Myometrial cell (primary cell): ENCODE measurements around the gene OCSTAMP. TPM values are rescaled to one million over a fixed set of nuclear protein-coding genes. Genes with fewer than 3 reads are reported as not detected.

Source experiments
- total RNA-seq: library from RNA; depleted of rRNA; stranded (reverse); fragments of >200 nt; gene quantifications from 2 replicates; pipeline ENCODE4 v1.2.3, GENCODE V29; 2015

OCSTAMP gene
- not detected in 2 replicates for total RNA-seq

GRCh38 chr20:46550461-46550860 lies at the start of gene OCSTAMP:
Gene OCSTAMP, minus strand, starts transcription at chr20:46550654. Its CDS starts 94 bp downstream, at chr20:46550560.

GRCh38 chr20:46512943-46513844 lies 37.3 kb downstream of the OCSTAMP start, which contains the start of gene ZNF334:
Gene ZNF334, minus strand, starts transcription at chr20:46513559. Its CDS starts 1,457 bp downstream, at chr20:46512102.

Other genes starting within 250 kb of the OCSTAMP start
- not detected in 2 replicates for gene CDH22, start 242.2 kb downstream of the OCSTAMP start, total RNA-seq
- 32.3 and 49.6 TPM in 2 replicates for gene ELMO2, start 144.0 kb downstream of the OCSTAMP start, total RNA-seq
- gene ZNF334, start 37.1 kb downstream of the OCSTAMP start, total RNA-seq, result 0.58 and 1.4 TPM in 2 replicates
- 3.0 and 4.6 TPM in 2 replicates for gene SLC13A3, start 100.8 kb upstream of the OCSTAMP start, total RNA-seq
- 11.3 and 14.7 TPM in 2 replicates for gene TP53RK, start 138.8 kb upstream of the OCSTAMP start, total RNA-seq
- gene SLC2A10, start 159.0 kb upstream of the OCSTAMP start, total RNA-seq, result 35.5 and 41.8 TPM in 2 replicates